Sigmoid colon (tissue), 4 donors: ENCODE data around the gene C2orf66.

Source experiments
- CTCF ChIP-seq, 4 experiments: fragments of 450-650 bp in 3 of 4; fragments of 200-600 bp in 1 of 4; IDR thresholded peaks; one replicate each; pipeline ENCODE4 v1.5.1; 2016 to 2019; ENCODE audit warnings: antibody characterized with exemption in 4 of 4, mild to moderate bottlenecking in 3 of 4, moderate library complexity in 2 of 4
- POLR2A ChIP-seq, 2 donors: fragments of 450-650 bp; IDR thresholded peaks; one replicate each; pipeline ENCODE4 v1.6.1; 2016; ENCODE audit warnings: antibody characterized with exemption in 2 of 2, mild to moderate bottlenecking in 2 of 2, moderate library complexity in 2 of 2
- POLR2AphosphoS5 ChIP-seq, 4 donors: sonication (generic); formaldehyde crosslinking; IDR thresholded peaks; one replicate each; pipeline ENCODE4 v1.6.1; 2017; ENCODE audit warnings: antibody characterized with exemption in 4 of 4

- TF ChIP-seq CTCF (IDR thresholded peaks at IDR 0.05), result no peak
- TF ChIP-seq POLR2A (IDR thresholded peaks at IDR 0.05), result no peak
- no peak for TF ChIP-seq POLR2AphosphoS5 (IDR thresholded peaks at IDR 0.05)
These were observed 36.2 kb upstream of the C2orf66 start for GRCh38 chr2:196845371-196845770.
